ENCODE measurements around the gene CUEDC2.

Gene CUEDC2

GRCh38 chr10:102433619-102434046 is 1.3 kb upstream of the CUEDC2 start:
- FAIRE-seq (no peak), DNase-seq (ENCODE audit: insufficient read length, low spot score) (no peak)
- TF ChIP-seq POLR2AphosphoS5 (IDR thresholded peaks at IDR 0.05; ENCODE audit: low read depth, low read length), result no peak
- peak; percentile 61 for TF ChIP-seq SPI1 (IDR thresholded peaks at IDR 0.05; ENCODE audit: low read depth, low read length)

GRCh38 chr10:102431452-102432124 is 786 bp downstream of the CUEDC2 start:
- FAIRE-seq (no peak), DNase-seq (ENCODE audit: insufficient read length, low spot score) (no peak)
- TF ChIP-seq POU2F2 (IDR thresholded peaks at IDR 0.05; ENCODE audit: low read depth, low read length) (peak; percentile 75; the same call in 1 of the 2 replicates), POLR2AphosphoS5 (IDR thresholded peaks at IDR 0.05; ENCODE audit: low read depth, low read length) (0 out of 2 replicates have a peak, but pooled peaks have one; percentile 24), PAX5 (IDR thresholded peaks at IDR 0.05; ENCODE audit: insufficient read depth, low read length, severe bottlenecking) (no peak)

GRCh38 chr10:102429468-102429867 is 2.9 kb downstream of the CUEDC2 start:
- TF ChIP-seq SPI1 (IDR thresholded peaks at IDR 0.05; ENCODE audit: low read depth, low read length) (no peak), TAF1 (IDR thresholded peaks at IDR 0.05; ENCODE audit: low read depth, low read length) (no peak), PAX5 (IDR thresholded peaks at IDR 0.05; ENCODE audit: insufficient read depth, low read length, severe bottlenecking) (no peak), POLR2A (IDR thresholded peaks at IDR 0.05; ENCODE audit: low read depth, low read length) (no peak), POU2F2 (IDR thresholded peaks at IDR 0.05; ENCODE audit: low read depth, low read length) (no peak), POLR2AphosphoS5 (IDR thresholded peaks at IDR 0.05; ENCODE audit: low read depth, low read length) (no peak)
- no peak for FAIRE-seq
- no peak for DNase-seq (ENCODE audit: insufficient read length, low spot score)

DNA sequence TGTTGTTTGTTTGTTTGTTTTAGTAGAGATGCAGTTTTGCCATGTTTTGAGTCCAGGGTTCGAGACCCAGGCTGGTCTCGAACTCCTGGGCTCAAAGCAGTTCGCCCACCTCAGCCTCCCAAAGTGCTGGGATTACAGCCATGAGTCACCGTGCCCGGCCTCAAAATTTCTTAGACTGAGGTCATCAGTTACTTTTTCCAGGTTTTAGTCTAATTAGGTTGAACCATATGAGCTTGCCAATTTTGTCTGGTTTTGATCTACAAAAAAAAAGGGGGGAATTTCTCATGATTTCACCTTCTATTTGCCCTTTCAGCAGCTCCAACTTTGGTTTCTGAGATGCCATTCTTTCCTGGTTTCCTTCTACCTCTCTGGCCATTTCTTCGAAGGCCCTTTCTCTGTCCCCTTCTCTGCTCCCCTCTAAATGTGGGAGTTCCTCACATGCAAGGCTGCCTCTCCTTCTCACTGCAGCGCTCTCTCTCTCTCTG is 5.5 kb downstream of the CUEDC2 start:
- no peak for DNase-seq (ENCODE audit: insufficient read length, low spot score)
- TF ChIP-seq TAF1 (IDR thresholded peaks at IDR 0.05; ENCODE audit: low read depth, low read length) (no peak), POLR2AphosphoS5 (IDR thresholded peaks at IDR 0.05; ENCODE audit: low read depth, low read length) (no peak), POU2F2 (IDR thresholded peaks at IDR 0.05; ENCODE audit: low read depth, low read length) (no peak), PAX5 (IDR thresholded peaks at IDR 0.05; ENCODE audit: insufficient read depth, low read length, severe bottlenecking) (no peak), SPI1 (IDR thresholded peaks at IDR 0.05; ENCODE audit: low read depth, low read length) (no peak), POLR2A (IDR thresholded peaks at IDR 0.05; ENCODE audit: low read depth, low read length) (no peak)
- FAIRE-seq, result no peak

GRCh38 chr10:102425444-102425843 is 6.9 kb downstream of the CUEDC2 start:
- FAIRE-seq, result no peak
- DNase-seq (ENCODE audit: insufficient read length, low spot score), result no peak
- no peak for TF ChIP-seq TAF1 (IDR thresholded peaks at IDR 0.05; ENCODE audit: low read depth, low read length)
- TF ChIP-seq POLR2A (IDR thresholded peaks at IDR 0.05; ENCODE audit: low read depth, low read length), result no peak
- no peak for TF ChIP-seq POLR2AphosphoS5 (IDR thresholded peaks at IDR 0.05; ENCODE audit: low read depth, low read length)
- no peak for TF ChIP-seq PAX5 (IDR thresholded peaks at IDR 0.05; ENCODE audit: insufficient read depth, low read length, severe bottlenecking)
- TF ChIP-seq SPI1 (IDR thresholded peaks at IDR 0.05; ENCODE audit: low read depth, low read length), result no peak
- TF ChIP-seq POU2F2 (IDR thresholded peaks at IDR 0.05; ENCODE audit: low read depth, low read length), result no peak

- no peak for TF ChIP-seq SPI1 (IDR thresholded peaks at IDR 0.05; ENCODE audit: low read depth, low read length)
- no peak for TF ChIP-seq POLR2AphosphoS5 (IDR thresholded peaks at IDR 0.05; ENCODE audit: low read depth, low read length)
- no peak for TF ChIP-seq PAX5 (IDR thresholded peaks at IDR 0.05; ENCODE audit: insufficient read depth, low read length, severe bottlenecking)
- TF ChIP-seq POLR2A (IDR thresholded peaks at IDR 0.05; ENCODE audit: low read depth, low read length), result no peak
- DNase-seq (ENCODE audit: insufficient read length, low spot score), result no peak
- FAIRE-seq, result no peak
Observed at GRCh38 chr10:102424916-102425315, 7.5 kb downstream of the CUEDC2 start.

DNA sequence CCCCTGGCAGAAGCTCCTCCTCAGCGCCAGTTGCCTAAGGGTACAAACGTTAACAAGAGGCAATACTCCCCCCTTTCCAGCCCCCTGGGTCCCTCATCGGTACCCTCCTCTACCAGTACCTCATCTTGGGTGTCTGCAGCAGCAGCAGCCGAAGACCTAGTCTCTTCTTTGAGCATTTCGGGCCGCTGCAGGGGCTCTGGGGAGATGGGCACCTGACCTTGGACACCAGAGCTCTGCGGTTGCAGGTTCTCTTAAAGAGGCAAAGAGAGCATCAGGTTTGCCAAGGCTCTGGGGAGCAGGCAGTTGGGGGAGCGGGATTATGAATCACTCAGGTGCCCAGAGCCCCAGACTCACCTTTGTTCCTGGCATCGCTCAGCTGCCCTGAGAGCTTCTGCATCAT is 8.2 kb downstream of the CUEDC2 start:
- DNase-seq (ENCODE audit: insufficient read length, low spot score) (no peak), FAIRE-seq (no peak)

DNA sequence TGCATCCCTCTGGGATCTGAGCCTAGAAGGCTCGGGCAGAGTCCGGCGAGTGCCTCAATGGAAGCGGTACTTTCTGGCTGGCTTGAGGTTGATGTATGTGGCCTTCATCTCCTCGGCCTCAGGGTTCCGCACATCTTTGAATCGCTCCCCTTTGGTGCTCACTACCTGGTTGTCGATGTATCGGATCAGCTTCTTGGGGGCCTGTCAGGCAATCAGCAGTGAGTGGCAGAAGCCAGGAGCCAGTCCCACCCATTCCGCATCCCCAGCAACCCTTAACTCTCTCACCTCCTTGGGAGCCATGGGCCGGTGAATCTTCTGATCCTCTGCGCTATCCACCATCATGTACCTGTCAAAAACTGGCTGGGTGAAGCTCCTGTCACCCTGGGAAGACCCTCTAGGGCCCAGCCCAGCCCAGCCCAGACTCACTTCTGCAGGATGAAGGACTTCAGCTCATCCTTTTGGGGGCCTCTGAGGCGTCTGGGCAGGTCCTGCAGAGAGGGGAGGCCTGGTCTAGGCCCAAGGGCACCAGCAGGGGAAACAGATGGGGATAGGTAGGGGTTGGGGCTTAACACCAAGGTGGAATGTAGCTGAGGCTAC is 8.9 kb downstream of the CUEDC2 start:
- no peak for TF ChIP-seq POLR2A (IDR thresholded peaks at IDR 0.05; ENCODE audit: low read depth, low read length)
- TF ChIP-seq POU2F2 (IDR thresholded peaks at IDR 0.05; ENCODE audit: low read depth, low read length), result no peak
- TF ChIP-seq SPI1 (IDR thresholded peaks at IDR 0.05; ENCODE audit: low read depth, low read length), result no peak
- TF ChIP-seq PAX5 (IDR thresholded peaks at IDR 0.05; ENCODE audit: insufficient read depth, low read length, severe bottlenecking), result no peak
- no peak for TF ChIP-seq POLR2AphosphoS5 (IDR thresholded peaks at IDR 0.05; ENCODE audit: low read depth, low read length)
- no peak for TF ChIP-seq TAF1 (IDR thresholded peaks at IDR 0.05; ENCODE audit: low read depth, low read length)
- FAIRE-seq (no peak), DNase-seq (ENCODE audit: insufficient read length, low spot score) (no peak)

More for the DNA sequence above, 8.2 kb downstream of the CUEDC2 start:
- TF ChIP-seq POLR2AphosphoS5 (IDR thresholded peaks at IDR 0.05; ENCODE audit: low read depth, low read length) (no peak), PAX5 (IDR thresholded peaks at IDR 0.05; ENCODE audit: insufficient read depth, low read length, severe bottlenecking) (no peak), POLR2A (IDR thresholded peaks at IDR 0.05; ENCODE audit: low read depth, low read length) (no peak), POU2F2 (IDR thresholded peaks at IDR 0.05; ENCODE audit: low read depth, low read length) (no peak), SPI1 (IDR thresholded peaks at IDR 0.05; ENCODE audit: low read depth, low read length) (no peak), TAF1 (IDR thresholded peaks at IDR 0.05; ENCODE audit: low read depth, low read length) (no peak)

DNA sequence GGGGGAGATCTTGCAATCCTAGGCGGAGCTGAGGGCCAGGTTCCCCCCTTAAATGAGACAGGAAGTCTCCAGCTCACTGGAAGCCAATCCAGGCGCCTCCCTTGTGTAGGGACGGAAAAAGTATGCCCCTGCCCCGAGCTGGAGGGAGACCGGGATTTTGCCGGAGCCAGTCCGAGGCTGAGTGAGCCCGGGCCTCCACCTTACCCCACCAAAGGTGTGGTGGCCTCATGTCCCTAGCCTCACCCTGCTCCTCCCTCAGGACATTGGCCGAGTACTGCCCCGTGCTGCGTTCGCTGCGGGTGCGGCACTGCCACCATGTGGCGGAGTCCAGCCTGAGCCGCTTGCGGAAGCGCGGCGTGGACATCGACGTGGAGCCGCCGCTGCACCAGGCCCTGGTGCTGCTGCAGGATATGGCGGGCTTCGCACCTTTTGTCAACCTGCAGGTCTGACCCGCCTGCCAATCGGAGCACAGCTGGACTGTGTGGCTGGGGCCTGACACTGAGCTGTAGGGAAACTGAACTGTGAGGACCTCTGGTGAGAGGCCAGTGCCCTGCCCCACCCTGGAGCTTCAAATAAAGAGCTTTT is 9.7 kb downstream of the CUEDC2 start:
- no peak; the same call in 1 of the 2 replicates for TF ChIP-seq POLR2A (IDR thresholded peaks at IDR 0.05; ENCODE audit: low read depth, low read length)
- peak; percentile 80 for TF ChIP-seq POU2F2 (IDR thresholded peaks at IDR 0.05; ENCODE audit: low read depth, low read length)
- peak; percentile 65 for DNase-seq (ENCODE audit: insufficient read length, low spot score)
- peak; percentile 97 for FAIRE-seq
